ENCODE measurements around the gene DOCK9. TPM values are rescaled to one million over a fixed set of nuclear protein-coding genes. Genes with fewer than 3 reads are reported as not detected.

Gene DOCK9
- total RNA-seq, 1 experiment from 2014 or later = 36.6 TPM

GRCh38 chr13:98959786-98960605 is 17.9 kb downstream of the DOCK9 start:
- Mint-ChIP-seq H3K9me3 (peaks cover 5% of the 10 kb centered on the region; the same call in 1 of the 2 replicates), H3K4me1 (peaks cover 4% of the 10 kb centered on the region; the same call in 1 of the 2 replicates), H3K27ac (no peak overlapping the region), H3K4me3 (no peak overlapping the region), H3K36me3 (no peaks in the 10 kb centered on the region), H3K27me3 (ENCODE audit: low read depth) (no peaks in the 10 kb centered on the region; the same call in 1 of the 2 replicates)
- DNase-seq (ENCODE audit: low spot score) = no peak
- TF ChIP-seq USF1 (CRISPR knock-in tag; IDR thresholded peaks at IDR 0.05) (no peak), TCF7 (CRISPR knock-in tag; IDR thresholded peaks at IDR 0.05; ENCODE audit: low read depth) (no peak), ZNF671 (CRISPR knock-in tag; IDR thresholded peaks at IDR 0.05) (no peak), ATF2 (CRISPR knock-in tag; IDR thresholded peaks at IDR 0.05; ENCODE audit: borderline replicate concordance, low read depth) (no peak), ZNF425 (CRISPR knock-in tag; conservative IDR thresholded peaks at IDR 0.05) (no peak), SMAD4 (CRISPR knock-in tag; IDR thresholded peaks at IDR 0.05) (no peak), FOXP4 (CRISPR knock-in tag; IDR thresholded peaks at IDR 0.05) (no peak), SMAD3 (CRISPR knock-in tag; IDR thresholded peaks at IDR 0.05; ENCODE audit: borderline replicate concordance) (no peak), PRDM15 (CRISPR knock-in tag; IDR thresholded peaks at IDR 0.05) (no peak), IRF1 (CRISPR knock-in tag; IDR thresholded peaks at IDR 0.05) (no peak)
- ChIA-PET CTCF (interaction anchor here (1.0 kb wide), 1 partner anchor 69 kb away, joined by 3 read pairs; no protein-coding TSS in a partner anchor), POLR2A (no interaction called here)
- no peak for ATAC-seq

GRCh38 chr13:98959291-98959690 is 18.6 kb downstream of the DOCK9 start:
- CTCF ChIA-PET = no interaction called here
- H3K4me3 Mint-ChIP-seq = no peak overlapping the region
- POLR2A ChIA-PET = no interaction called here
- H3K27me3 Mint-ChIP-seq (ENCODE audit: low read depth) = no peaks in the 10 kb centered on the region; the same call in 1 of the 2 replicates
- no peak for DNase-seq (ENCODE audit: low spot score)
- no peak for ATAC-seq
- peaks cover 4% of the 10 kb centered on the region; the same call in 1 of the 2 replicates for H3K9me3 Mint-ChIP-seq
- H3K27ac Mint-ChIP-seq = no peak overlapping the region
- no peaks in the 10 kb centered on the region for H3K36me3 Mint-ChIP-seq
- H3K4me1 Mint-ChIP-seq = peaks cover 8% of the 10 kb centered on the region
- TF ChIP-seq CREM (CRISPR knock-in tag; IDR thresholded peaks at IDR 0.05) (no peak), NFE2L1 (CRISPR knock-in tag; IDR thresholded peaks at IDR 0.05) (no peak), ZNF138 (CRISPR knock-in tag; conservative IDR thresholded peaks at IDR 0.05) (no peak), GABPB1 (CRISPR knock-in tag; IDR thresholded peaks at IDR 0.05) (no peak), ZNF671 (CRISPR knock-in tag; IDR thresholded peaks at IDR 0.05) (no peak), ZNF423 (CRISPR knock-in tag; IDR thresholded peaks at IDR 0.05) (no peak), HMGXB4 (CRISPR knock-in tag; IDR thresholded peaks at IDR 0.05) (no peak), ZMAT4 (CRISPR knock-in tag; IDR thresholded peaks at IDR 0.05) (no peak)

Measured in WTC11 (cell line).